Esophagus squamous epithelium (tissue), 4 donors: ENCODE results near the gene OR2T35.

ENCODE experiments used
- POLR2A ChIP-seq, 4 donors: fragments of 450-650 bp; IDR thresholded peaks; one replicate each; pipeline ENCODE4 v1.6.1; 2017; ENCODE audit warnings: antibody characterized with exemption in 4 of 4, mild to moderate bottlenecking in 4 of 4, moderate library complexity in 3 of 4
- TF ChIP-seq, protein P1 (sequence below), 6 experiments: fragments of 450-650 bp in 4 of 6; fragments of 200-600 bp in 2 of 6; sonication (generic) in 2 of 6; IDR thresholded peaks; one replicate each; pipeline ENCODE4 v1.5.1; 2016 to 2019; ENCODE audit warnings: antibody characterized with exemption in 6 of 6, mild to moderate bottlenecking in 4 of 6, moderate library complexity in 4 of 6

DNA sequence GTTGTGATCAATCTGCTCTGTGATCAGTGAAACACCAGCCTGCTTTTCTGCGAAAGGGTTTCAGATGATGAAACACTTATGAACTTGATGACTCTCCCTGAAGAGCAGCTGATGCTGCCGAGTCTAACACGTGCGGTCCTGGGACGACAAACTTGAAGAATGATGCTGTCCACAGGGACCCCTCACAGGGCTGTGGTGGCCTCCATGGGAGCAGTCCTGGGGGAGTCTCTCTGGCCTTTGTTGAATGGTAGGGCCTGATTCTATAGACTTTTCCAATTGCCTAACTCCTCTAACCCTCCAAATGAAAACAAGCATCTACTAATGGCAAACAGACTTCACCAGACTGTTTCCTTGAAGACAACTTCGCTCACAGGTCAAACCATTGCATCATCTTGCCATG is 47.5 kb downstream of the OR2T35 start, which contains the start of gene OR2T10:
- TF ChIP-seq, protein P1, sequence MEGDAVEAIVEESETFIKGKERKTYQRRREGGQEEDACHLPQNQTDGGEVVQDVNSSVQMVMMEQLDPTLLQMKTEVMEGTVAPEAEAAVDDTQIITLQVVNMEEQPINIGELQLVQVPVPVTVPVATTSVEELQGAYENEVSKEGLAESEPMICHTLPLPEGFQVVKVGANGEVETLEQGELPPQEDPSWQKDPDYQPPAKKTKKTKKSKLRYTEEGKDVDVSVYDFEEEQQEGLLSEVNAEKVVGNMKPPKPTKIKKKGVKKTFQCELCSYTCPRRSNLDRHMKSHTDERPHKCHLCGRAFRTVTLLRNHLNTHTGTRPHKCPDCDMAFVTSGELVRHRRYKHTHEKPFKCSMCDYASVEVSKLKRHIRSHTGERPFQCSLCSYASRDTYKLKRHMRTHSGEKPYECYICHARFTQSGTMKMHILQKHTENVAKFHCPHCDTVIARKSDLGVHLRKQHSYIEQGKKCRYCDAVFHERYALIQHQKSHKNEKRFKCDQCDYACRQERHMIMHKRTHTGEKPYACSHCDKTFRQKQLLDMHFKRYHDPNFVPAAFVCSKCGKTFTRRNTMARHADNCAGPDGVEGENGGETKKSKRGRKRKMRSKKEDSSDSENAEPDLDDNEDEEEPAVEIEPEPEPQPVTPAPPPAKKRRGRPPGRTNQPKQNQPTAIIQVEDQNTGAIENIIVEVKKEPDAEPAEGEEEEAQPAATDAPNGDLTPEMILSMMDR (IDR thresholded peaks at IDR 0.05), result no peak
- TF ChIP-seq POLR2A (IDR thresholded peaks at IDR 0.05), result no peak
